GM12892 (cell line): Measurements from ENCODE around the gene LRRC45.

Experiments
- DNase-seq: peaks from one replicate; pipeline ENCODE4 v3.0.0; 2011; ENCODE audit not compliant: insufficient read length
- FAIRE-seq: peaks from 2 replicates; lab custom pipeline; 2011; peaks lifted over from hg19 to GRCh38; lab: Jason Lieb, UNC
- POLR2A ChIP-seq: IDR thresholded peaks from 2 replicates; pipeline ENCODE4 v1.6.1; 2011; ENCODE audit warnings: low read depth, low read length, control low read depth
- POLR2AphosphoS5 ChIP-seq: IDR thresholded peaks from 2 replicates; pipeline ENCODE4 v1.6.1; 2011; ENCODE audit warnings: low read depth, low read length, control low read depth
- TAF1 ChIP-seq: IDR thresholded peaks from 2 replicates; pipeline ENCODE4 v1.6.1; 2011; ENCODE audit warnings: low read depth, mild to moderate bottlenecking, control low read depth, low read length, borderline replicate concordance

Gene LRRC45

DNA sequence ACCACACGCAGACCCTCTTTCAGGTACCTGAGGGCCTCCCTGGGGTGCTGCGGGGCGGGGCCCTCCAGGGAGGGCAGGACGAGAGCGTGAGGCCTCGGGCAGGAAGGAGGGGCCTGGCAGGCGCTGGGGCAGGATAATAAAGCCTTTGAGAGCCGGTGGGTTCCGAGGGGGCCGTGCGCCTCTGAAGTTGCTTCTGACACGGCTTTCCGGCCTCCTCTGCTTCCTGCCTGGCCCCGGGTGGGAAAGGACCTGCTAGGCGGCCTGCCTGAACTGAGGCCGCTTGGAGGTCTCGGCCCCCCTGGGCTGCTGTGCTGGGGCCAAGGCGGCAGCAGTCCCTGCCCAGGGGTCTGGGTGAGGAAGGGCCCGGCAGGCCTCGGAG is 10.9 kb upstream of the LRRC45 start:
- DNase-seq (no peak), FAIRE-seq (no peak)
- TF ChIP-seq TAF1, result no peak
- no peak for TF ChIP-seq POLR2A
- TF ChIP-seq POLR2AphosphoS5, result no peak

- TF ChIP-seq POLR2AphosphoS5, result no peak
- no peak for TF ChIP-seq POLR2A
- TF ChIP-seq TAF1, result no peak
- DNase-seq, result no peak
- FAIRE-seq, result no peak
Measured at GRCh38 chr17:82012640-82013295, 10.3 kb upstream of the LRRC45 start.

DNA sequence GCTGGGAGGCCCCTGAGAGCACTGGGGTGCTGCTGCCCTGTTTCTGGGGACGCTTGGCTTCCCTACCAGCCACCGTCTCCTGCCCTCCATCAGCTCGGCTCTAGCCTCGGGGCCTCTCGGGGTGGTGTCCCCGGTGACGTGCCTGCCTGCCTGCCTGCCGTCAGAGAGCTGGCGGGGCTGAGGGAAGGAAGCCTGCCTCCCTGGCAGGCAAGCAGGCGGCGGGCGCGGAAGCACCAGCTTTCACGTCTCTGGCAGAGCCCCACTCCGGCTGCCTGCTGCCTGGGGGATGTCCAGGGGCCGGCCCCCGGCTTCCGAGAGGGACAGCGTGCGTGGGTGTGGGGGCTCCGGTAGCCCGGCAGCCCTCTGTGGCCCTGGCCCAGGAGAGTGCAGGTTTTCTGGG is 9.8 kb upstream of the LRRC45 start:
- TF ChIP-seq TAF1, result no peak
- no peak for TF ChIP-seq POLR2AphosphoS5
- no peak for TF ChIP-seq POLR2A
- DNase-seq, result no peak
- no peak for FAIRE-seq

DNA sequence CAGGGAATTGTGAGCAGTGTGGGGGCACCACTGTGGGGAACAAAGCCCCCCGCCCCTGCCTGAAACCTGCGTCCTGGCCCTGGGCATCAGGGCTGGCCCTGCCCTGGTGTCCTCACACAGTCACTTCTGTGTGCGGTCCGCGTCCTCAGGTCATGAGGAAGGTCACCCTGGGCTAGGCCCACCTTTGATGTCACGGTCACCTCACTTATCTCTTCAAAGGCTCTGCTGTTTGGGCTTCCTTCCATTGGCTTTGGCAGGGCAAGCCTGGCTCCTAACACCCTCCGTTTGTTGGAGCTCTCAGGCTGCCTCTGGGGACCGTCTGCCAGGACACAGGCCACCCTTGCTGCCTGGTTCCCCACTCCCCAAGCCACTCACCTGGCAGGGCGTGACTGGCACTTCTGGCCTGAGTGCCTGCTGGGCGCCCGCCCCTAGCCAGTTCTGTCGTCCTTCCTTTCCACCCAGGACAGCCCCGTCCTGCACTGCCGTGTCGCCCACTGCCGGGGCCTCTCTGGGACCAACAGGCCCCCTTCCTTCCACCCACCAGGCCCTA is 9.3 kb upstream of the LRRC45 start:
- no peak for FAIRE-seq
- DNase-seq, result no peak
- TF ChIP-seq POLR2A (no peak), TAF1 (no peak), POLR2AphosphoS5 (no peak)

DNA sequence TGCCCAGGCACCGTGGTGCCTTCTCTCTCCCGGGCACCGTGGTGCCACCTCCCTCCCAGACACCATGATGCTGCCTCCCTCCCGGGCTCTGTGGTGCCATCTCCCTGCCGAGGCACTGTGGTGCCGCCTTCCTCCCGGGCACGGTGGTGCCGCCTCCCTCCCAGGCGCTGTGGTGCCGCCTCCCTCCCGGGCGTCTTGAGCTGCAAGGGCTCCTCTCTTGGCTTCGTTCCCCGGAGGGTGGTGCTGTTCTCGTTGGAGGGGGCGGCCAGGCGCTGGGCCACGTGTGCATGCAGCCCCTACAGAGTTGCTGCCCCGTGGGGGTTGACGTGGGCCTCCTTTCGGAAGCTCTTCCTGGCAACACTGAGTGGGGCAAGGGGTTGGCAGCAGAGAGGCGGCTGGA is 8.7 kb upstream of the LRRC45 start:
- TF ChIP-seq TAF1, result no peak
- TF ChIP-seq POLR2A, result no peak
- TF ChIP-seq POLR2AphosphoS5, result no peak
- FAIRE-seq (no peak), DNase-seq (no peak)

DNA sequence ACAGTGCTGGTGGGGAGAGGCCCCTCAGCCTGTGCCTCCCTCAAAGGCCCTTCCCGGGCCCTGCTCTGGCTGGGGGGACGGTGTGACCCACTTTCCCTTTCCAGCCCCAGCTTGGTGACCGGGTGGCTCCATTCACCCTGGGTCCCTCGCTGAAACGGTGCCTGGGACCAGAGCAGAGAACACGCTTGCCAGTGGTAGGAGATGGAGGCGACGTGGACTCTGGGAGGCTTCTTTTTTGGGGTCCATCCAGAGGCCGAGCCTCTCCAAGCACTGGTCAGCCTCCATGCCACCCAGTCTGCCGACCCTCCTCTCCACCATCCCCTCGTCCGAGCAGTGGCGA is 8.2 kb upstream of the LRRC45 start:
- TF ChIP-seq TAF1, result no peak
- no peak for TF ChIP-seq POLR2A
- FAIRE-seq (no peak), DNase-seq (no peak)

DNA sequence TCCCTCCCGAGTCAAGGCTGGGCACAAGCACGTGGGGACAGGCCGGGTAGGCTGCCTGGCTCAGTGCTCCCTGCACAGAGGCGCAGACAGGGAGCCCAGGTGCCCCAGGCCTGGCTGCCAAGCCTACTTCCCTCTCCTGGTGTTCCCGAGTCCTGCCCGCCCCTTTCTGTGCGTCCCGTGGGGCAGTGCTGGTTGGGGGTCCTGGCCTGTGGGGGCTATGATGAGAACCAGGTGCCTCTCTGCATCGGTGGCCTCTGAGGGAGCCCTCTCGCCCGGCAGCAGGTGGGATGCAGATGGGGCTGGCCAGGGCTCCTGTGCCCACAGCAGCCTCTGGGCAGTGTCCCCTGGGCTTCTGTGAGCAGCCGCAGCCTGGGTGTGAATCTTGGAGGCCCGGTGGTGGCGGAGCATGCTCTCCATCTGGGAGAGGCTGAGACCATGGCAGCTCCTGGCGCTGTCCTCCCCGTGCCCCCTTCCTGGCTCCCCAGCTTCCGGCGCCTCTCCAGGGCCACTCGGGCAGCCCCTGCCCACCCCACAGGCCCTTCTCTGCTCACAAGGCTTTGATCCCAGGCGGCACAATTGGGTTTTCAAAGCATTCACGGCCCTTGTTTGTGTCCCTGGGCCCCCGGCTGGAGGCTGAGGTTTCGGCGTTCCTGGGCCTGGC is 7.7 kb upstream of the LRRC45 start:
- DNase-seq (no peak), FAIRE-seq (no peak)
- TF ChIP-seq POLR2A (no peak), POLR2AphosphoS5 (no peak), TAF1 (no peak)

DNA sequence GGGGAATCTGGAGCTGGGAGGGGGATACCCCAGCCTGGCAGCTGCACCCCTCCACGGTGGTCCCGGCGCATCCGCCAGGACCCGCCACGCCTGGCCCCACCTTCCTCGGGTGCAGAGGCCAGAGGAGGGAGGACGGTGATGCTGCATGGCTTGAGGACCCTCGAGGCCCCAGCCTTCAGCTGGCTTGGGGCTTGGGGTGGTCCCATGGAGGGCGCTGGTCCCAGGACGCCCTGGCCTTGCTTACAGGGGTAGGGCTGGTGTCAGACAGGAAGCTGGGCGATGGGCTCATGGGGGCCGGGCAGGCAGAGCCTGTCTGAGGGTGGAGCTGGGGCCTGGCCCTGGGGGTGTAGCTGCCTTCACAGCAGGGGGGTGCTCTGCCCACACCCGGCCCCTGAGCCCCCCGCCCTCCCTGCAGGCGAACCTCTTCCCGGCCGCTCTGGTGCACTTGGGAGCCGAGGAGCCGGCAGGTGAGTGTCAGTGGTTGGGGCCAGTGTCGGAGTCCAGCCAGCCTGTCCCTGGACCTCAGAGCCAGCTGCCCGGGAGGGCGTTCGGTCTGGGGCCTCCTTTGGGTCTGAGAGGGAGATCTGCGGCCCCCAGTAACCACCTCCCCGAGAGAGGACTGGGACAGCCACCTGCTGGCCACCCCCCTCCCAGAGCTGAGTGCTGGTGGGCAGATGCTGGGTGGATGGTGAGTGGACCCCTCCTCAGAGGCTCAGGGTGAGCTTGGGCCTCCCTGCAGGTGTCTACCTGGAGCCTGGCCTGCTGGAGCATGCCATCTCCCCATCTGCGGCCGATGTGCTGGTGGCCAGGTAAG is 6.8 kb upstream of the LRRC45 start:
- DNase-seq, result no peak
- no peak for FAIRE-seq

GRCh38 chr17:82016875-82017459 is 6.1 kb upstream of the LRRC45 start:
- FAIRE-seq (no peak), DNase-seq (no peak)

More for the DNA sequence above, 6.8 kb upstream of the LRRC45 start:
- TF ChIP-seq POLR2A (no peak), TAF1 (no peak), POLR2AphosphoS5 (no peak)

GRCh38 chr17:82017612-82018151 is 5.4 kb upstream of the LRRC45 start:
- FAIRE-seq (no peak), DNase-seq (no peak)
- TF ChIP-seq POLR2AphosphoS5 (no peak; the same call in 1 of the 2 replicates), TAF1 (no peak), POLR2A (no peak)

More at GRCh38 chr17:82016875-82017459, 6.1 kb upstream of the LRRC45 start:
- TF ChIP-seq TAF1, result no peak
- TF ChIP-seq POLR2AphosphoS5, result no peak

DNA sequence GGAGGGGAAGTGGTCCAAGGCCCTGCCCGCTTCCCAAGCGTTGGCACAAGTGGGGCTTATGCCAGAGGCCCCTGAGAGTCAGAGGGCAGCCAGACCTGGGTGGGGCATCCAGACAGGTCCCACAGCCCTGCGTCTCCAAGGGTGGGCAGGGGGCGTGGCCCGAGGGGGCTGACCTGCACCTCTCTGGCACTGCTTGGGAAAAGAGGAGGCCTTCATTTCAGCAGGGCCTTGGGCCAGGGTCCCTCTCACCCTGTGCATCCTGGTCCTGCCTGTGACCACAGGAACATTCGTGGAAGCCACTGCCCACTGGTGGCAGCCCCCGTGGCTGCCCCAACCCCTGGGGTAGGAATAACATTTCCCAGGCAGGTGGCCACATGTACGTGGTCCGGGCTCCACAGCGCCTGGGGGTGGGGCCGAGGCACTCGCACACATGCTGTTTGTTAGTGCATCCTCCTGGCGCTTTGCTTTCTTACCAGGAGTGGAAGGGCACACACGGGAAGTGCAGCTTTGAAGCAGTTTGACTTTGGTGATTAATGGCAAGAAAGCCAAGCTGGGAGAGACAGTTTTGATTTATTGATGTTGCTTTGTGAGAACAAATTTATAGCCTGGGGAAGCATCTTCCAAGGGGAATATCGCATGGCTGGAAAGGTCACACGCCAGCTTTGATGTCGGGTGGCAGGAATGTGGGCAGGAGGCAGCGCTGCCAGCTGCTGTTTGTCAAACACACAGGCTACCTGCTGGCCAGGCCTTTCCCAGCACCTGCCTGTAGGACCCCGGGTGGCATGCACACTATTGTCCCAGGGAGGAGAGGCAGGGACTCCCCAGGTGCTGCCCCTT is 4.7 kb upstream of the LRRC45 start:
- no peak for TF ChIP-seq POLR2AphosphoS5
- no peak for TF ChIP-seq POLR2A
- no peak for TF ChIP-seq TAF1
- FAIRE-seq (no peak), DNase-seq (no peak)
